Measurements from ENCODE around the gene MEX3B.

The MEX3B gene

GRCh38 chr15:82045892-82046665 lies at the start of gene MEX3B:
Gene MEX3B, minus strand, starts transcription at chr15:82046018. Its CDS starts 313 bp downstream, at chr15:82045705.
- peak; percentile 73 for DNase-seq (ENCODE audit: low read depth, low spot score)

- DNase-seq (ENCODE audit: low read depth, low spot score) = no peak
These were observed 48.0 kb upstream of the MEX3B start for GRCh38 chr15:82093774-82094211.

- no peak for DNase-seq (ENCODE audit: low read depth, low spot score)
These were observed 47.5 kb upstream of the MEX3B start for GRCh38 chr15:82093325-82093724.

GRCh38 chr15:82091636-82092140 lies 45.9 kb upstream of the MEX3B start:
- no peak for DNase-seq (ENCODE audit: low read depth, low spot score)

GRCh38 chr15:82086243-82086995 lies 40.6 kb upstream of the MEX3B start:
- DNase-seq (ENCODE audit: low read depth, low spot score) = no peak

GRCh38 chr15:82081914-82082762 lies 36.3 kb upstream of the MEX3B start:
- DNase-seq (ENCODE audit: low read depth, low spot score) = no peak

GRCh38 chr15:82080774-82081173 lies 35.0 kb upstream of the MEX3B start:
- DNase-seq (ENCODE audit: low read depth, low spot score) = no peak

- DNase-seq (ENCODE audit: low read depth, low spot score) = no peak
These were observed 33.9 kb upstream of the MEX3B start for GRCh38 chr15:82079736-82080135.

- DNase-seq (ENCODE audit: low read depth, low spot score) = no peak
These were observed 28.8 kb upstream of the MEX3B start for GRCh38 chr15:82074610-82075009.

GRCh38 chr15:82072926-82073537 lies 27.2 kb upstream of the MEX3B start:
- no peak for DNase-seq (ENCODE audit: low read depth, low spot score)

GRCh38 chr15:82066455-82066854 lies 20.6 kb upstream of the MEX3B start:
- no peak for DNase-seq (ENCODE audit: low read depth, low spot score)

- no peak for DNase-seq (ENCODE audit: low read depth, low spot score)
These were observed 19.0 kb upstream of the MEX3B start for GRCh38 chr15:82064824-82065223.

GRCh38 chr15:82062479-82063454 lies 16.9 kb upstream of the MEX3B start:
- no peak for DNase-seq (ENCODE audit: low read depth, low spot score)

GRCh38 chr15:82060817-82061216 lies 15.0 kb upstream of the MEX3B start:
- no peak for DNase-seq (ENCODE audit: low read depth, low spot score)

GRCh38 chr15:82058517-82059204 lies 12.8 kb upstream of the MEX3B start:
- DNase-seq (ENCODE audit: low read depth, low spot score) = no peak

GRCh38 chr15:82058026-82058425 lies 12.2 kb upstream of the MEX3B start:
- no peak for DNase-seq (ENCODE audit: low read depth, low spot score)

- DNase-seq (ENCODE audit: low read depth, low spot score) = no peak
These were observed 11.4 kb upstream of the MEX3B start for GRCh38 chr15:82056958-82057823.

GRCh38 chr15:82052751-82053150 lies 6.9 kb upstream of the MEX3B start:
- no peak for DNase-seq (ENCODE audit: low read depth, low spot score)

- DNase-seq (ENCODE audit: low read depth, low spot score) = no peak
These were observed 5.8 kb upstream of the MEX3B start for GRCh38 chr15:82051664-82052063.

Data from activated naive CD8-positive, alpha-beta T cell treated with anti-CD3 and anti-CD28 coated beads, Interleukin-2, amount 50 U/mL, for 16 hours (primary cell).